Measurements from ENCODE around the gene TARBP1.

DNA sequence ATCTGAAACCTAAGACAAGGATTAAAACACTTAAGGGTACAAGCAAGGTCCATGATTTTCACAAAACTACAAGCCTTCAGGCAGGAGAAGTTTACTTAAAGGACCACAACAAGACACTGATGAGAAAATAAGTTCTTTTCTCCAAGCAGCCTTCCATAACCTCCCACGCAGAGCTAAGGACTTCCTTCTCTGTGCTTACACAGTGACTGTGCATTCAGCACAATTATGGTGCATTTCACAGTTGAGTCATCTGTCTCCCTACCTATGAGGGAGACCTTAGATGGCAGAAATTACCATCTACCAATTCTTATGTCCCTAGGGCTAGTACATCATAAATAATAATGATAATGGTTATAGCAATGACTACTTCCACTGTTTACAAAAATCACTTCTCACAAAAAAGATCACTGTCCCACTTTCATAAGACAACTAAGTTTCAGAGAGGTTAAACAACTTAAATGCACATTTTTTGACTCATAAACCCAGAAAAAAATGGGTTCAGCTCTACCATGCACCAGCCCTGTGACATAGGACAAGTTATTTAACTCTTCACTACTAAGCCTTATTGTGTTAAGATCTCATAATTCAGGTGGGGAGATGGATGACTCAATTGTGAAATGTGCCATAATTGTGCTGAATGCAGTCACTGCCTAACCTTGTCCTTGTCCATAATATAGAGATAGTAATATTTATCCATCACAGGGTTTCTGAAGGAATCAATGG, 45.3 kb downstream of the TARBP1 start:
- TF ChIP-seq, protein P1, sequence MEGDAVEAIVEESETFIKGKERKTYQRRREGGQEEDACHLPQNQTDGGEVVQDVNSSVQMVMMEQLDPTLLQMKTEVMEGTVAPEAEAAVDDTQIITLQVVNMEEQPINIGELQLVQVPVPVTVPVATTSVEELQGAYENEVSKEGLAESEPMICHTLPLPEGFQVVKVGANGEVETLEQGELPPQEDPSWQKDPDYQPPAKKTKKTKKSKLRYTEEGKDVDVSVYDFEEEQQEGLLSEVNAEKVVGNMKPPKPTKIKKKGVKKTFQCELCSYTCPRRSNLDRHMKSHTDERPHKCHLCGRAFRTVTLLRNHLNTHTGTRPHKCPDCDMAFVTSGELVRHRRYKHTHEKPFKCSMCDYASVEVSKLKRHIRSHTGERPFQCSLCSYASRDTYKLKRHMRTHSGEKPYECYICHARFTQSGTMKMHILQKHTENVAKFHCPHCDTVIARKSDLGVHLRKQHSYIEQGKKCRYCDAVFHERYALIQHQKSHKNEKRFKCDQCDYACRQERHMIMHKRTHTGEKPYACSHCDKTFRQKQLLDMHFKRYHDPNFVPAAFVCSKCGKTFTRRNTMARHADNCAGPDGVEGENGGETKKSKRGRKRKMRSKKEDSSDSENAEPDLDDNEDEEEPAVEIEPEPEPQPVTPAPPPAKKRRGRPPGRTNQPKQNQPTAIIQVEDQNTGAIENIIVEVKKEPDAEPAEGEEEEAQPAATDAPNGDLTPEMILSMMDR (IDR thresholded peaks at IDR 0.05; ENCODE audit: low read length) = no peak
- no peak for TF ChIP-seq EZH2 (IDR thresholded peaks at IDR 0.05; ENCODE audit: borderline replicate concordance, low read length)
